Stimulated activated CD8-positive, alpha-beta memory T cell treated with anti-CD3 and anti-CD28 coated beads, Interleukin-15, amount 100 ng/mL, for 24 hours (primary cell): Measurements from ENCODE around the gene PGR.
"Not testable (repeated sequence)": the region's sequence is repeated elsewhere in the genome, so short reads cannot be mapped to it uniquely, and the experiment has no call there.

Source experiments
- DNase-seq: peaks from one replicate; pipeline ENCODE4 v3.0.0-alpha.2; 2020; ENCODE audit warnings: low read depth

Gene PGR

GRCh38 chr11:101063706-101064105 is 65.9 kb downstream of the PGR start:
- DNase-seq: no peak

GRCh38 chr11:101061606-101062005 is 68.0 kb downstream of the PGR start:
- DNase-seq: no peak

- no peak for DNase-seq
Measured at GRCh38 chr11:101059331-101059730, 70.3 kb downstream of the PGR start.

GRCh38 chr11:101053492-101053891 is 76.1 kb downstream of the PGR start:
- DNase-seq: no peak

- DNase-seq: no peak
Measured at GRCh38 chr11:101051677-101052076, 77.9 kb downstream of the PGR start.

GRCh38 chr11:101049813-101050212 is 79.8 kb downstream of the PGR start:
- no peak for DNase-seq

- no peak for DNase-seq
Measured at GRCh38 chr11:101049123-101049522, 80.5 kb downstream of the PGR start.

GRCh38 chr11:101048479-101048878 is 81.1 kb downstream of the PGR start:
- no peak for DNase-seq

GRCh38 chr11:101046947-101047346 is 82.7 kb downstream of the PGR start:
- DNase-seq: no peak

- DNase-seq: no peak
Measured at GRCh38 chr11:101045415-101045814, 84.2 kb downstream of the PGR start.

GRCh38 chr11:101043940-101044339 is 85.7 kb downstream of the PGR start:
- no peak for DNase-seq

- no peak for DNase-seq
Measured at GRCh38 chr11:101035872-101036271, 93.7 kb downstream of the PGR start.

GRCh38 chr11:101034076-101034475 is 95.5 kb downstream of the PGR start:
- no peak for DNase-seq

- no peak for DNase-seq
Measured at GRCh38 chr11:101032991-101033390, 96.6 kb downstream of the PGR start.

GRCh38 chr11:101031713-101032112 is 97.9 kb downstream of the PGR start:
- no peak for DNase-seq

- no peak for DNase-seq
Measured at GRCh38 chr11:101030692-101031091, 98.9 kb downstream of the PGR start.

- DNase-seq: no peak
Measured at GRCh38 chr11:101030015-101030414, 99.6 kb downstream of the PGR start.

GRCh38 chr11:101028644-101029043 is 101.0 kb downstream of the PGR start:
- DNase-seq: no peak

GRCh38 chr11:101022256-101022655 is 107.4 kb downstream of the PGR start:
- DNase-seq: no peak

- no peak for DNase-seq
Measured at GRCh38 chr11:101019870-101020269, 109.7 kb downstream of the PGR start.

- no peak for DNase-seq
Measured at GRCh38 chr11:101014600-101015285, 114.9 kb downstream of the PGR start.

- not testable (repeated sequence) for DNase-seq
Measured at GRCh38 chr11:101013702-101014101, 115.9 kb downstream of the PGR start.

- DNase-seq: no peak
Measured at GRCh38 chr11:101011881-101012280, 117.7 kb downstream of the PGR start.

- no peak for DNase-seq
Measured at GRCh38 chr11:101010899-101011298, 118.7 kb downstream of the PGR start.

GRCh38 chr11:101009690-101010055 is 119.9 kb downstream of the PGR start:
- no peak for DNase-seq
